HepG2 (cell line): ENCODE data around the gene EVI5. TPM values are rescaled to one million over a fixed set of nuclear protein-coding genes. Genes with fewer than 3 reads are reported as not detected.
"Not testable (repeated sequence)": the region's sequence is repeated elsewhere in the genome, so short reads cannot be mapped to it uniquely, and the experiment has no call there.

Source experiments
- ATAC-seq: fragments of 200-7000 bp; cut with Tn5 transposase; 3 replicates; pipeline ENCODE4 v1.9.1; 2020; ENCODE audit warnings: mild to moderate bottlenecking, moderate library complexity
- BruUV-seq: library from RNA; stranded (reverse); fragments of 400-500 nt; replicated peaks from 2 replicates; lab custom pipeline; 2021; lab: Mats Ljungman, UMichigan
- CTCF ChIA-PET: fragments of 300-600 bp; formaldehyde crosslinking; extraction: SDS; loops from one replicate; lab custom pipeline; 2021; ENCODE audit warnings: low total read pairs, inconsistent platforms, low intra/inter-chr PET ratio; lab: Yijun Ruan, JAX
- POLR2A ChIA-PET: fragments of 350-600 bp; sonication (Branson Sonifier 250); formaldehyde crosslinking; loops from one replicate; lab custom pipeline; 2020; ENCODE audit warnings: antibody characterized with exemption, inconsistent platforms; lab: Yijun Ruan, JAX
- DNase-seq: peaks from one replicate; pipeline ENCODE4 v3.0.0-alpha.2; 2015; ENCODE audit warnings: low spot score
- FAIRE-seq: peaks from 3 replicates; lab custom pipeline; 2011; peaks lifted over from hg19 to GRCh38; lab: Jason Lieb, UNC
- H2AFZ ChIP-seq: one replicate; pipeline ENCODE4 v1.6.1; 2011; ENCODE audit warnings: low read length, inconsistent platforms
- H3K27ac ChIP-seq: fragments of 300-600 bp; 3 replicates; pipeline ENCODE4 v1.8.0; 2011; ENCODE audit warnings: mixed run types, mild to moderate bottlenecking, mixed read lengths, low read length, inconsistent platforms; ENCODE audit not compliant: insufficient read depth; ENCODE audit errors: extremely low read length
- H3K27me3 ChIP-seq, 2 experiments: fragments of 200-600 bp in 1 of 2; 2 replicates in 1 of 2; 3 replicates in 1 of 2; pipeline versions ENCODE4 v1.6.0 to v1.8.0; 2011; ENCODE audit warnings: low read length in 2 of 2, mild to moderate bottlenecking in 2 of 2, moderate library complexity in 2 of 2, inconsistent platforms in 1 of 2; ENCODE audit not compliant: insufficient read depth in 2 of 2, control insufficient read depth in 1 of 2
- H3K36me3 ChIP-seq, 2 experiments: fragments of 200-600 bp in 1 of 2; replicated peaks in 1 of 2; 2 replicates in 1 of 2; 3 replicates in 1 of 2; pipeline versions ENCODE4 v1.5.1 to v1.8.0; 2011; ENCODE audit warnings: low read length in 2 of 2, inconsistent platforms in 1 of 2; ENCODE audit not compliant: insufficient read depth in 2 of 2, control insufficient read depth in 1 of 2
- H3K4me1 ChIP-seq: 2 replicates; pipeline ENCODE4 v1.5.1; 2012; ENCODE audit warnings: low read length, inconsistent platforms; ENCODE audit not compliant: insufficient read depth
- H3K4me2 ChIP-seq: 2 replicates; pipeline ENCODE4 v1.6.0; 2011; ENCODE audit warnings: low read depth, low read length, inconsistent platforms
- H3K4me3 ChIP-seq, 3 experiments: fragments of 200-600 bp in 1 of 3; sonication (generic), shearing (Covaris generic) in 1 of 3; replicated peaks in 1 of 3; 2 replicates each; pipeline ENCODE4 v1.5.1; 2011 to 2016; ENCODE audit warnings: low read length in 3 of 3, inconsistent platforms in 2 of 3, low read depth in 2 of 3, mild to moderate bottlenecking in 2 of 3, control low read depth in 1 of 3, mixed read lengths in 1 of 3; ENCODE audit not compliant: insufficient read depth in 1 of 3
- H3K79me2 ChIP-seq: one replicate; pipeline ENCODE4 v1.6.1; 2011; ENCODE audit warnings: low read length, inconsistent platforms; ENCODE audit not compliant: insufficient read depth
- H3K9ac ChIP-seq: 2 replicates; pipeline ENCODE4 v1.6.0; 2011; ENCODE audit warnings: mild to moderate bottlenecking, low read depth, low read length, inconsistent platforms; ENCODE audit not compliant: insufficient read depth
- H3K9me3 ChIP-seq: 2 replicates; pipeline ENCODE4 v1.5.1; 2012; ENCODE audit warnings: mild to moderate bottlenecking, low read length
- H4K20me1 ChIP-seq: 2 replicates; pipeline ENCODE4 v1.6.0; 2011; ENCODE audit warnings: inconsistent platforms, mild to moderate bottlenecking, low read length, moderate library complexity; ENCODE audit not compliant: insufficient read depth
- FOXA3 ChIP-seq: IDR thresholded peaks from 2 replicates; pipeline ENCODE4 v1.6.1; 2016; ENCODE audit warnings: missing genetic modification reagents, missing compliant biosample characterization
- FOXP1 ChIP-seq, 2 experiments: fragments of 450-650 bp in 1 of 2; IDR thresholded peaks; 2 replicates each; pipeline ENCODE4 v1.6.1; 2017 to 2018; ENCODE audit warnings: antibody characterized with exemption in 1 of 2
- HDAC2 ChIP-seq: sonication (generic); formaldehyde crosslinking; IDR thresholded peaks from 2 replicates; pipeline ENCODE4 v1.4.0; 2020; ENCODE audit warnings: missing genetic modification reagents
- HNF4A ChIP-seq: sonication (generic); formaldehyde crosslinking; IDR thresholded peaks from 2 replicates; pipeline ENCODE4 v1.4.0; 2020; ENCODE audit warnings: missing genetic modification reagents
- ISL2 ChIP-seq: sonication (generic); formaldehyde crosslinking; IDR thresholded peaks from 2 replicates; pipeline ENCODE4 v1.5.0; 2020; ENCODE audit warnings: missing genetic modification reagents
- KAT8 ChIP-seq: IDR thresholded peaks from 2 replicates; pipeline ENCODE4 v1.6.1; 2016; ENCODE audit warnings: missing genetic modification reagents, missing compliant biosample characterization
- POGZ ChIP-seq: sonication (generic); formaldehyde crosslinking; IDR thresholded peaks from 2 replicates; pipeline ENCODE4 v1.4.0; 2020; ENCODE audit warnings: mild to moderate bottlenecking, missing genetic modification reagents
- SOX5 ChIP-seq: IDR thresholded peaks from 2 replicates; pipeline ENCODE4 v1.6.1; 2016; ENCODE audit warnings: borderline replicate concordance
- SOX6 ChIP-seq, 2 experiments: fragments of 450-650 bp in 1 of 2; sonication (generic) in 1 of 2; formaldehyde crosslinking in 1 of 2; IDR thresholded peaks; 2 replicates each; pipeline versions ENCODE4 v1.4.0 to v1.6.1; 2017 to 2020; ENCODE audit warnings: antibody characterized with exemption in 1 of 2, mild to moderate bottlenecking in 1 of 2, missing genetic modification reagents in 1 of 2
- WGBS: methylation state at CpG from one replicate; pipeline ENCODE4 v1.1.6; 2017; ENCODE audit warnings: low lambda C conversion rate; 5-methylcytosine and 5-hydroxymethylcytosine counted together
- in situ Hi-C: cut with HindIII; loops from 2 replicates; pipeline ENCODE4 v1.10.0; 2017; ENCODE audit warnings: low pct_unique_long_range_greater_than_20kb; ENCODE audit not compliant: extremely low pct_ligation_motif_present
- intact Hi-C: fragments of 100-400 bp; cut with micrococcal nuclease; formaldehyde crosslinking; loops from one replicate; pipeline ENCODE4 v1.10.0; 2022; ENCODE audit not compliant: unreplicated experiment
- polyA plus RNA-seq, 8 experiments: library from polyadenylated mRNA; depleted of rRNA in 3 of 8; stranded (reverse) in 7 of 8; unstranded in 1 of 8; fragments of >200 nt; fragmentation: Illumina TruSeq in 4 of 8; extraction: Trizol in 4 of 8; gene quantifications; 2 replicates each; pipeline versions ENCODE4 v1.2.1 to v1.2.3, GENCODE V29; 2011 to 2016; ENCODE audit warnings: low read depth in 4 of 8, missing spikeins in 1 of 8, mixed read lengths in 1 of 8; ENCODE audit not compliant: insufficient read depth in 1 of 8
- total RNA-seq, 5 experiments: library from RNA; depleted of rRNA; stranded (reverse); fragments of >200 nt; fragmentation: Illumina TruSeq; extraction: Trizol; gene quantifications; 2 replicates each; pipeline ENCODE4 v1.2.3, GENCODE V29; 2016; ENCODE audit warnings: low read depth in 1 of 5
- TF ChIP-seq, protein P1 (sequence below): sonication (generic); formaldehyde crosslinking; IDR thresholded peaks from 2 replicates; pipeline ENCODE4 v1.5.0; 2020; ENCODE audit warnings: mild to moderate bottlenecking, missing genetic modification reagents, borderline replicate concordance
- TF ChIP-seq, protein P2 (sequence below): sonication (generic); formaldehyde crosslinking; IDR thresholded peaks from 2 replicates; pipeline ENCODE4 v1.4.0; 2020; ENCODE audit warnings: missing genetic modification reagents, mild to moderate bottlenecking, borderline replicate concordance
- TF ChIP-seq, protein P3 (sequence below): sonication (generic); formaldehyde crosslinking; conservative IDR thresholded peaks from 2 replicates; pipeline ENCODE4 v1.4.0; 2020; ENCODE audit warnings: mild to moderate bottlenecking, missing genetic modification reagents, moderate library complexity
- TF ChIP-seq, protein P4 (sequence below): IDR thresholded peaks from 2 replicates; pipeline ENCODE4 v1.4.0; 2020; ENCODE audit warnings: mild to moderate bottlenecking, missing genetic modification reagents

Gene EVI5
- total and polyA plus RNA-seq, 2 of the 13 experiments (the other 11 are each of a cell fraction or from before 2014, with no cell fraction given), result 4.0 to 12.6 TPM

DNA sequence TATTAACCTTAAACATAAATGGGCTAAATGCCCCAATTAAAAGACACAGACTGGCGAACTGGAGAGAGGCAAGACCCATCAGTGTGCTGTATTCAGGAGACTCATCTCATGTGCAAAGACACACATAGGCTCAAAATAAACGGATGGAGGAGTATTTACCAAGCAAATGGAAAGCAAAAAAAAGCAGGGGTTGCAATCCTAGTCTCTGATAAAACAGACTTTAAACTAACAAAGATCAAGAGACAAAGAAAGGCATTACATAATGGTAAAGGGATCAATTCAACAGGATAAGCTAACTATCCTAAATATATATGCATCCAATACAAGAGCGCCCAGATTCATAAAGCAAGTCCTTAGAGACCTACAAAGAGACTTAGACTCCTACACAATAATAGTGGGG is 253.0 kb downstream of the EVI5 start:
- WGBS, result 52% methylated on average over 3 of the region's 3 CpGs
- H3K4me2 ChIP-seq; H2AFZ ChIP-seq; H3K9ac ChIP-seq; H4K20me1 ChIP-seq; H3K4me3 ChIP-seq; CTCF ChIA-PET; H3K27me3 ChIP-seq; FAIRE-seq; H3K27ac ChIP-seq; ATAC-seq; POLR2A ChIA-PET; H3K9me3 ChIP-seq; H3K36me3 ChIP-seq; H3K79me2 ChIP-seq; intact Hi-C loops; BruUV-seq; in situ Hi-C loops; TF ChIP-seq FOXP1, SOX6 (IDR thresholded peaks at IDR 0.05): not testable (repeated sequence)
- DNase-seq, result peak; percentile 7
- peaks cover 47% of the 10 kb centered on the region for H3K4me1 ChIP-seq
- TF ChIP-seq FOXA3 (CRISPR knock-in tag), result 0 out of 2 replicates have a peak, but pooled peaks have one; percentile 40
- TF ChIP-seq FOXP1 (CRISPR knock-in tag; IDR thresholded peaks at IDR 0.05), result peak; percentile 30; the same call in 1 of the 2 replicates
- TF ChIP-seq POGZ (CRISPR knock-in tag), result peak; percentile 42; the same call in 1 of the 2 replicates
- TF ChIP-seq, protein P1, sequence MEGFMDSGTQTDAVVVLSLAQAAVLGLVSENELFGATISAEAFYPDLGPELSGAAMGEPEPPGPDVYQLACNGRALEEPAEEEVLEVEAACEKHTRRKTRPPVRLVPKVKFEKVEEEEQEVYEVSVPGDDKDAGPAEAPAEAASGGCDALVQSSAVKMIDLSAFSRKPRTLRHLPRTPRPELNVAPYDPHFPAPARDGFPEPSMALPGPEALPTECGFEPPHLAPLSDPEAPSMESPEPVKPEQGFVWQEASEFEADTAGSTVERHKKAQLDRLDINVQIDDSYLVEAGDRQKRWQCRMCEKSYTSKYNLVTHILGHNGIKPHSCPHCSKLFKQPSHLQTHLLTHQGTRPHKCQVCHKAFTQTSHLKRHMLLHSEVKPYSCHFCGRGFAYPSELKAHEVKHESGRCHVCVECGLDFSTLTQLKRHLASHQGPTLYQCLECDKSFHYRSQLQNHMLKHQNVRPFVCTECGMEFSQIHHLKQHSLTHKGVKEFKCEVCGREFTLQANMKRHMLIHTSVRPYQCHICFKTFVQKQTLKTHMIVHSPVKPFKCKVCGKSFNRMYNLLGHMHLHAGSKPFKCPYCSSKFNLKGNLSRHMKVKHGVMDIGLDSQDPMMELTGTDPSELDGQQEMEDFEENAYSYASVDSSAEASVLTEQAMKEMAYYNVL (CRISPR knock-in tag), result peak; percentile 55; the same call in 1 of the 2 replicates
- TF ChIP-seq, protein P2, sequence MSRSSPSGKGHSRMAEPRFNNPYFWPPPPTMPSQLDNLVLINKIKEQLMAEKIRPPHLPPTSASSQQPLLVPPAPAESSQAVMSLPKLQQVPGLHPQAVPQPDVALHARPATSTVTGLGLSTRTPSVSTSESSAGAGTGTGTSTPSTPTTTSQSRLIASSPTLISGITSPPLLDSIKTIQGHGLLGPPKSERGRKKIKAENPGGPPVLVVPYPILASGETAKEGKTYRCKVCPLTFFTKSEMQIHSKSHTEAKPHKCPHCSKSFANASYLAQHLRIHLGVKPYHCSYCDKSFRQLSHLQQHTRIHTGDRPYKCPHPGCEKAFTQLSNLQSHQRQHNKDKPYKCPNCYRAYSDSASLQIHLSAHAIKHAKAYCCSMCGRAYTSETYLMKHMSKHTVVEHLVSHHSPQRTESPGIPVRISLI (CRISPR knock-in tag), result peak; percentile 79; the same call in 1 of the 2 replicates
- peak; percentile 37; the same call in 1 of the 2 replicates for TF ChIP-seq SOX5 (CRISPR knock-in tag)
- TF ChIP-seq HDAC2, result 0 out of 2 replicates have a peak, but pooled peaks have one; percentile 24
- peak; percentile 45; the same call in 1 of the 2 replicates for TF ChIP-seq KAT8 (CRISPR knock-in tag)
- TF ChIP-seq HNF4A (CRISPR knock-in tag), result 0 out of 2 replicates have a peak, but pooled peaks have one; percentile 13
- TF ChIP-seq, protein P3, sequence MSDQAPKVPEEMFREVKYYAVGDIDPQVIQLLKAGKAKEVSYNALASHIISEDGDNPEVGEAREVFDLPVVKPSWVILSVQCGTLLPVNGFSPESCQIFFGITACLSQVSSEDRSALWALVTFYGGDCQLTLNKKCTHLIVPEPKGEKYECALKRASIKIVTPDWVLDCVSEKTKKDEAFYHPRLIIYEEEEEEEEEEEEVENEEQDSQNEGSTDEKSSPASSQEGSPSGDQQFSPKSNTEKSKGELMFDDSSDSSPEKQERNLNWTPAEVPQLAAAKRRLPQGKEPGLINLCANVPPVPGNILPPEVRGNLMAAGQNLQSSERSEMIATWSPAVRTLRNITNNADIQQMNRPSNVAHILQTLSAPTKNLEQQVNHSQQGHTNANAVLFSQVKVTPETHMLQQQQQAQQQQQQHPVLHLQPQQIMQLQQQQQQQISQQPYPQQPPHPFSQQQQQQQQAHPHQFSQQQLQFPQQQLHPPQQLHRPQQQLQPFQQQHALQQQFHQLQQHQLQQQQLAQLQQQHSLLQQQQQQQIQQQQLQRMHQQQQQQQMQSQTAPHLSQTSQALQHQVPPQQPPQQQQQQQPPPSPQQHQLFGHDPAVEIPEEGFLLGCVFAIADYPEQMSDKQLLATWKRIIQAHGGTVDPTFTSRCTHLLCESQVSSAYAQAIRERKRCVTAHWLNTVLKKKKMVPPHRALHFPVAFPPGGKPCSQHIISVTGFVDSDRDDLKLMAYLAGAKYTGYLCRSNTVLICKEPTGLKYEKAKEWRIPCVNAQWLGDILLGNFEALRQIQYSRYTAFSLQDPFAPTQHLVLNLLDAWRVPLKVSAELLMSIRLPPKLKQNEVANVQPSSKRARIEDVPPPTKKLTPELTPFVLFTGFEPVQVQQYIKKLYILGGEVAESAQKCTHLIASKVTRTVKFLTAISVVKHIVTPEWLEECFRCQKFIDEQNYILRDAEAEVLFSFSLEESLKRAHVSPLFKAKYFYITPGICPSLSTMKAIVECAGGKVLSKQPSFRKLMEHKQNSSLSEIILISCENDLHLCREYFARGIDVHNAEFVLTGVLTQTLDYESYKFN, result peak; percentile 63
- peak; percentile 84 for TF ChIP-seq SOX6 (CRISPR knock-in tag; IDR thresholded peaks at IDR 0.05)
- TF ChIP-seq, protein P4, sequence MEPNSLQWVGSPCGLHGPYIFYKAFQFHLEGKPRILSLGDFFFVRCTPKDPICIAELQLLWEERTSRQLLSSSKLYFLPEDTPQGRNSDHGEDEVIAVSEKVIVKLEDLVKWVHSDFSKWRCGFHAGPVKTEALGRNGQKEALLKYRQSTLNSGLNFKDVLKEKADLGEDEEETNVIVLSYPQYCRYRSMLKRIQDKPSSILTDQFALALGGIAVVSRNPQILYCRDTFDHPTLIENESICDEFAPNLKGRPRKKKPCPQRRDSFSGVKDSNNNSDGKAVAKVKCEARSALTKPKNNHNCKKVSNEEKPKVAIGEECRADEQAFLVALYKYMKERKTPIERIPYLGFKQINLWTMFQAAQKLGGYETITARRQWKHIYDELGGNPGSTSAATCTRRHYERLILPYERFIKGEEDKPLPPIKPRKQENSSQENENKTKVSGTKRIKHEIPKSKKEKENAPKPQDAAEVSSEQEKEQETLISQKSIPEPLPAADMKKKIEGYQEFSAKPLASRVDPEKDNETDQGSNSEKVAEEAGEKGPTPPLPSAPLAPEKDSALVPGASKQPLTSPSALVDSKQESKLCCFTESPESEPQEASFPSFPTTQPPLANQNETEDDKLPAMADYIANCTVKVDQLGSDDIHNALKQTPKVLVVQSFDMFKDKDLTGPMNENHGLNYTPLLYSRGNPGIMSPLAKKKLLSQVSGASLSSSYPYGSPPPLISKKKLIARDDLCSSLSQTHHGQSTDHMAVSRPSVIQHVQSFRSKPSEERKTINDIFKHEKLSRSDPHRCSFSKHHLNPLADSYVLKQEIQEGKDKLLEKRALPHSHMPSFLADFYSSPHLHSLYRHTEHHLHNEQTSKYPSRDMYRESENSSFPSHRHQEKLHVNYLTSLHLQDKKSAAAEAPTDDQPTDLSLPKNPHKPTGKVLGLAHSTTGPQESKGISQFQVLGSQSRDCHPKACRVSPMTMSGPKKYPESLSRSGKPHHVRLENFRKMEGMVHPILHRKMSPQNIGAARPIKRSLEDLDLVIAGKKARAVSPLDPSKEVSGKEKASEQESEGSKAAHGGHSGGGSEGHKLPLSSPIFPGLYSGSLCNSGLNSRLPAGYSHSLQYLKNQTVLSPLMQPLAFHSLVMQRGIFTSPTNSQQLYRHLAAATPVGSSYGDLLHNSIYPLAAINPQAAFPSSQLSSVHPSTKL (CRISPR knock-in tag), result 0 out of 2 replicates have a peak, but pooled peaks have one; percentile 40
- peak; percentile 37; the same call in 1 of the 2 replicates for TF ChIP-seq ISL2
